Measurements from ENCODE around the gene PHF20. TPM values are rescaled to one million over a fixed set of nuclear protein-coding genes. Genes with fewer than 3 reads are reported as not detected.

The PHF20 gene
- total RNA-seq, result 40.3 and 42.3 TPM in 2 replicates

DNA sequence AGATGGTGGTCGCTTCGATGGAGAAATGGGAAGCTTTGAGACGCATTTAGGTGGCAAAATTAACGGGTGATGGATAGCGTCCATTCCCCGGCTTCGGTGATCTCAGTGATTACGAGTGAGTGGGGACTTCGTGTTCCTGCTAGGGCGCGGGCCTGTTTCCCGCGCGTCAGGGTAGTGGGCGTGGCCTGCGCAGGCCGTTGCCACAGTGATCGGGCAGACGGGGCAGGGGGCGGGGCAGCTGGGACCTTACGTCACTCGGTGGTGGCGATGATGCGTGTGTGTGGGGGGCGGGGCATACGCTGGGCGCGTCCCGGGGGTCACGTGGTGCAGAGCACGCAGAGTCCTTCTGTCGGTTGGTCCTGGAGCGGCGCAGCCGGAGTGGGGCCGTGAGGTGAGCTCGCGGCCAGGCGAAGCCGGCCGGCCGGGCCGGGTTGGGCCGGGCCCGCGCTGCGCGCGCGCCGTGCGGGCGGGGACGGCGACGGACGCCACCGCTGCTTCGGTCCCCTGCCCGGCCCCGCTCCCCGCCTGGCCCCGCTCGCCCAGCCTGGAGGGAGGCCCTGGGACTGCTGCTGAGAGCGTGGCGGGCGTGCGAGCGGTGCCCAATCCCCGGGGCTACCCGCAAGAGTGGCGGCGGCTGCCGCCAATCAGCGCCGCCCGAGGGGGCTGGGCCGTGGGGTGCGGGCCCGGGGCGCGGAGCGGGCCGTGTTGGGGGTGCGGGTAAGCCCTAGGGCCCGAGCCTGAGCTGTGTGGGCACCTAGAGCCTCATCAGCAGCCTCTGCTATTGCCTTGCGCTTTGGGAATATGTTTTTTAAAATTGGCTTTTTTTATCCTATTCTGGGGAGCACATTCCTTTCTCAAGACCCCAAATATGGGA, at the start of gene PHF20:
Gene PHF20, plus strand, starts transcription at position 327 of the 874 bp plus-strand sequence. CDS start 29,508 bp downstream, outside the sequence.

DNA sequence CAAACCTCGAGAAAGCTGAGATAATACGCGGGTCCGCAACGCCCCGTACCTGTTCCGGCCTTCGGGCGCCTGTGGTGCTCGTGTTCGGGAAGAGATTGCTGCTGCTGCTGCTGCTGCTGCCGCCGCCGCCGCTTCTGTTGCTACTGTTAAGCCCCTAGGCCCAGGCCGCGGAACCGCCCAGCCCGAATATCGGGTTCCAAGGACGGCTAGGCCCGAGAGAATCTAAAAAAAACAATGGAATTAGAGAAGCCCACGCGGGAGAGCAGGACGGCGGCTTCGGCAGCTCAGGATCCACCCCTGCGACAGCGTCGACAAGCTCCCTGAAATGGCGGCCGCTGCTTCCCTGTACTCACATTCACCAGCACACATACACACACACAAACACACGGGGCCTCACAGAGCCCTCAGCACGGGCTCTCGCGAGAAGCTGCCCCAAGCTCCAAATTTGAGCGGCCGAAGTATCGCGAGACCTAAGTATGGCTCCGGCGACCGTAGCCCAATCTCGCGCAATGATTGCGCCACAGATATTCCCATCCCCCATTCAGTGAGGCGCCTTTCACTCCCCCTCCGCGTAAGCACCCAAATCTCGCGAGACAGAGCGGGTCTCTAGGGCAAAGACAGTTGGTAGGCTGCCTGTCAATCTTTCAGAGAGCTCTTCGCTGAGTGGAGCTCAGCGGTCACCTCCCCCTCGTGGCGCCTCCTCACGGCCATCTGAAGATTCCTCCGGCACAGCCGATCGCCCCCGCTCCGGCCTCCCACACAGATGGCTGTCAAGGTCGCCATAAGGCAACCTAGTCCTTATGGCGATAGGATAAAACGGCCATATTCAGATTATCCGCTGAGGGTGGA, 29.7 kb upstream of the PHF20 start, which contains the start of gene RBM39:
Gene RBM39, minus strand, starts transcription at position 369 of the 849 bp plus-strand sequence. CDS start 1,386 bp downstream, outside the sequence.

DNA sequence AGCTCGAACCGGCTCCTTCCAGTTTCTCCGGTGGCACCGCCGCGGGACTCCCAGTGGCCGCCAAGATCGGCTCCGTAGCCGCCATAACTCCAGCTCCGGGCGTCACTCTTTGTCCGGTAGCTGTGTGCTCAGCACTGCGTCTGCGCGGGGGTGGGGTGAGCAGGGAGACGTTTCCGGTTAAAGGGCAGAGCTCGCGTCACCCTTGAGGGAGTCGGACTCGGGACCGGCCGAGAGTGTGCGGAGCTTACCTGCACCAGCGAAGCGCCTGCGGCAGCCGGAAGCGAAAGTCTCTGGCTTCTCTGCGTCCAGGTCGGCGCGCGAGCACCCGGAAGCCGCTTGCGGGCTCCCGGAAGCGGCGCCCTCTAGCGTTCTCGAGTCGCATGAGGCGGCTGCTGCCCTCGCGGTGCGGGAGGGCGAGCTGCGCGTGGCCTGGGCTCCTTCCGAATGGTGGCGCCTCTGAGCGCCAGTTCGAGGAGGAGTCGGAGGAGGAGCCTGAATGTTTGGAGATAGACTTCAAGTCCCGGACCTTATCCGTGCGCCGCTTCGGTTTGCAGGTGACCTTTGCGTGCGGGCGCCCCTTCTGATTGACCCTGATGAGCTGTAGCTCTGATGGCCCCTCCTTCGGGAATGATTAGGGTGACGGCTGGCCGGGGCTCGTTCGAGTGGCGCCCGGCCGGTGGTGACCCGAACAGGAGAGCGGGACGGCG, 182.5 kb downstream of the PHF20 start, which contains the start of gene SCAND1:
Gene SCAND1, minus strand, starts transcription at position 303 of the 707 bp plus-strand sequence. Its CDS starts 218 bp downstream, at position 85.

DNA sequence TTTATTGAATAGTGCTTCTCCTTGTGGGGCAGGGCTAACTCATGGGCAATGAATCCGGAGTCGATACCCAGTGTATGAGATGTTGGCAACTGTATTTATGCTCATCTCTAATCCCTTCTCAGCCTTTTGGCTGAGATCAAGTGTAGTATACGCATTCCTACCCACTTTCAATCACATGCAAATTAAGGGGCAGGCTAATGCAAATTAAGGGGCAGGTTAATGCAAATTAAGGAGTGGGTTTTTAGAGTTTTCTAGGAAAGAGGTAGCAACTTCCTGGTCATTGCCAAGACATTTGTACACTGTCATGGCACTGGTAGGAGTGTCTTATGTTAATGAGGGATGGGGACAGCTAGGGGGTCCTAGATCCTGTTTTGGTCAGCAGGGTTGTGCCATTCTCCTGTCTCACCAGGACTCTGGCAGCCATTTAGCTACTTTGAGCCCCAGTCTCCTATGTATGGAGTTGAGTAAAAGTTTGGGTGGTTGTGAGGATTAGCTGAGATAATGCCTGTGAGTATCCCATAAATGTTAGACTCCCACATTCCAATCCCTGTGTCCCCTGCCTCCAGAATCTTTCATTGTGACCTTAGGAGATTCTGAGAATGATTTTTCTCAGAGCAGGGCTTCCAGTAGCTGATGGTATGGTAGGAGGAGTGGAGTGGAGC, 196.3 kb downstream of the PHF20 start, which contains the start of gene CNBD2:
Gene CNBD2, plus strand, starts transcription at position 612 of the 662 bp plus-strand sequence. CDS start 173 bp downstream, outside the sequence.

Small RNA genes within 50 kb of the gene (small RNA-seq; reads per million reads assigned to genes)
- gene COX7BP2 (not detected), gene HIGD1AP16 (not detected), gene RF00019 (not detected), gene RF00026 (not detected), gene RNU4-40P (0.28 reads per million), gene RNU6-937P (not detected)

Other genes with a start within 250 kb of the PHF20 start
- gene C20orf173, start 242.4 kb upstream of the PHF20 start, total RNA-seq, result not detected in 2 replicates
- gene ERGIC3, start 229.9 kb upstream of the PHF20 start, total RNA-seq, result 168 and 229 TPM in 2 replicates
- 6.5 and 7.8 TPM in 2 replicates for gene SPAG4, start 156.2 kb upstream of the PHF20 start, total RNA-seq
- 78.2 and 151 TPM in 2 replicates for gene CPNE1, start 107.1 kb upstream of the PHF20 start, total RNA-seq
- 94.6 and 97.2 TPM in 2 replicates for gene RBM12, start 107.1 kb upstream of the PHF20 start, total RNA-seq
- 15.6 and 17.1 TPM in 2 replicates for gene NFS1, start 72.7 kb upstream of the PHF20 start, total RNA-seq
- gene ROMO1, start 72.6 kb upstream of the PHF20 start, total RNA-seq, result 128 and 146 TPM in 2 replicates
- gene RBM39, start 29.8 kb upstream of the PHF20 start, total RNA-seq, result 326 and 336 TPM in 2 replicates
- gene SCAND1, start 182.5 kb downstream of the PHF20 start, total RNA-seq, result 58.5 and 68.3 TPM in 2 replicates
- 3.2 and 5.6 TPM in 2 replicates for gene CNBD2, start 196.6 kb downstream of the PHF20 start, total RNA-seq